MM.1S (cell line): ENCODE data around the gene LAMB3.

Source experiments
- EZH2 ChIP-seq: fragments of 300-600 bp; sonication (generic); optimal IDR thresholded peaks from 2 replicates; pipeline ENCODE3; 2017; ENCODE audit warnings: low read depth, mild to moderate bottlenecking, antibody characterized with exemption, low read length, mixed read lengths
- EZH2phosphoT487 ChIP-seq: fragments of 300-600 bp; sonication (generic); IDR thresholded peaks from 2 replicates; pipeline ENCODE4 v1.6.1; 2018; ENCODE audit warnings: antibody characterized with exemption, low read length
- TF ChIP-seq, protein P1 (sequence below): fragments of 300-600 bp; sonication (generic); IDR thresholded peaks from 2 replicates; pipeline ENCODE4 v1.5.1; 2016; ENCODE audit warnings: antibody characterized with exemption, low read length, mixed read lengths

DNA sequence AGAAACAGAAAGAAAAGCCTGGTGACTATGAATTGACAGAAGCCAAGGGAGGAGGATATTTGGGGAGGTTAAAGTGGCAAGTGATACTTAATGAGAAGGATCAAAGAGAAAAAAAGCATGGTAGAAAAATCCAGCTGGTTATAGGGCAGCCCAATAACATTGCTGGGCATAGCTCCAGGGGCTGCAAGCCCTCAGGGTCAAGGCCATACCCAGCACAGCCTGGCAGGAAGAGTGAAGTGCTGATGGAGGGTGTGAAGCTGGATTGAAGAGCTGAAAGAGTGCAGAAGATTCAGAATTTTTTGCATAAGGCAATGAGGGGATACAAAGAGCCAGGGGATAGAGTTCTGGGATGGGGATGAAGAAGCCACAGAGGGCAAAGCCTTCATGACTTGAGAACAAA is 44.4 kb upstream of the LAMB3 start:
- TF ChIP-seq, protein P1, sequence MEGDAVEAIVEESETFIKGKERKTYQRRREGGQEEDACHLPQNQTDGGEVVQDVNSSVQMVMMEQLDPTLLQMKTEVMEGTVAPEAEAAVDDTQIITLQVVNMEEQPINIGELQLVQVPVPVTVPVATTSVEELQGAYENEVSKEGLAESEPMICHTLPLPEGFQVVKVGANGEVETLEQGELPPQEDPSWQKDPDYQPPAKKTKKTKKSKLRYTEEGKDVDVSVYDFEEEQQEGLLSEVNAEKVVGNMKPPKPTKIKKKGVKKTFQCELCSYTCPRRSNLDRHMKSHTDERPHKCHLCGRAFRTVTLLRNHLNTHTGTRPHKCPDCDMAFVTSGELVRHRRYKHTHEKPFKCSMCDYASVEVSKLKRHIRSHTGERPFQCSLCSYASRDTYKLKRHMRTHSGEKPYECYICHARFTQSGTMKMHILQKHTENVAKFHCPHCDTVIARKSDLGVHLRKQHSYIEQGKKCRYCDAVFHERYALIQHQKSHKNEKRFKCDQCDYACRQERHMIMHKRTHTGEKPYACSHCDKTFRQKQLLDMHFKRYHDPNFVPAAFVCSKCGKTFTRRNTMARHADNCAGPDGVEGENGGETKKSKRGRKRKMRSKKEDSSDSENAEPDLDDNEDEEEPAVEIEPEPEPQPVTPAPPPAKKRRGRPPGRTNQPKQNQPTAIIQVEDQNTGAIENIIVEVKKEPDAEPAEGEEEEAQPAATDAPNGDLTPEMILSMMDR, result no peak
- TF ChIP-seq EZH2 (no peak), EZH2phosphoT487 (no peak)
